Mammary epithelial cell (primary cell): Measurements from ENCODE around the gene ZIM2.

Experiments used
- EZH2 ChIP-seq: IDR thresholded peaks from 2 replicates; pipeline ENCODE4 v1.6.1; 2012; ENCODE audit warnings: low read length, inconsistent platforms, borderline replicate concordance
- TF ChIP-seq, protein P1 (sequence below), 2 donors: IDR thresholded peaks in 1 of 2; conservative IDR thresholded peaks in 1 of 2; 2 replicates each; pipeline ENCODE4 v1.5.1; 2011 to 2012; ENCODE audit warnings: inconsistent platforms in 2 of 2, low read length in 2 of 2, mild to moderate bottlenecking in 2 of 2, control low read depth in 1 of 2, low read depth in 1 of 2; ENCODE audit not compliant: insufficient read depth in 1 of 2; ENCODE audit errors: extremely low read depth in 1 of 2

- TF ChIP-seq, protein P1, sequence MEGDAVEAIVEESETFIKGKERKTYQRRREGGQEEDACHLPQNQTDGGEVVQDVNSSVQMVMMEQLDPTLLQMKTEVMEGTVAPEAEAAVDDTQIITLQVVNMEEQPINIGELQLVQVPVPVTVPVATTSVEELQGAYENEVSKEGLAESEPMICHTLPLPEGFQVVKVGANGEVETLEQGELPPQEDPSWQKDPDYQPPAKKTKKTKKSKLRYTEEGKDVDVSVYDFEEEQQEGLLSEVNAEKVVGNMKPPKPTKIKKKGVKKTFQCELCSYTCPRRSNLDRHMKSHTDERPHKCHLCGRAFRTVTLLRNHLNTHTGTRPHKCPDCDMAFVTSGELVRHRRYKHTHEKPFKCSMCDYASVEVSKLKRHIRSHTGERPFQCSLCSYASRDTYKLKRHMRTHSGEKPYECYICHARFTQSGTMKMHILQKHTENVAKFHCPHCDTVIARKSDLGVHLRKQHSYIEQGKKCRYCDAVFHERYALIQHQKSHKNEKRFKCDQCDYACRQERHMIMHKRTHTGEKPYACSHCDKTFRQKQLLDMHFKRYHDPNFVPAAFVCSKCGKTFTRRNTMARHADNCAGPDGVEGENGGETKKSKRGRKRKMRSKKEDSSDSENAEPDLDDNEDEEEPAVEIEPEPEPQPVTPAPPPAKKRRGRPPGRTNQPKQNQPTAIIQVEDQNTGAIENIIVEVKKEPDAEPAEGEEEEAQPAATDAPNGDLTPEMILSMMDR (conservative IDR thresholded peaks at IDR 0.05 in 1 of 2, IDR thresholded peaks at IDR 0.05 in 1 of 2; ENCODE audit: extremely low read depth in 1 of 2, insufficient read depth in 1 of 2, low read depth in 1 of 2, low read length in 2 of 2) = no peak
- no peak for TF ChIP-seq EZH2
Observed at GRCh38 chr19:56823956-56824355, 16.6 kb downstream of the ZIM2 start.
